Cardiac fibroblast (primary cell): ENCODE measurements around the gene TANGO2.

Experiments
- DNase-seq, 2 donors: peaks; one replicate each; pipeline versions ENCODE4 v3.0.0 to v3.0.0-alpha.2; 2010; ENCODE audit warnings: low read depth in 2 of 2
- H3K4me3 ChIP-seq, 2 donors: replicated peaks in 1 of 2; 1 replicate in 1 of 2; 2 replicates in 1 of 2; pipeline ENCODE4 v1.5.1; 2011; ENCODE audit warnings: low read depth in 2 of 2, low read length in 2 of 2, mild to moderate bottlenecking in 2 of 2, moderate library complexity in 1 of 2
- TF ChIP-seq, protein P1 (sequence below): IDR thresholded peaks from one replicate; pipeline ENCODE4 v1.5.1; 2011; ENCODE audit warnings: low read depth, mild to moderate bottlenecking, low read length, inconsistent platforms

TANGO2 gene

GRCh38 chr22:19996694-19997384, 24.1 kb upstream of the TANGO2 start:
- H3K4me3 ChIP-seq, result no peak overlapping the region
- TF ChIP-seq, protein P1, sequence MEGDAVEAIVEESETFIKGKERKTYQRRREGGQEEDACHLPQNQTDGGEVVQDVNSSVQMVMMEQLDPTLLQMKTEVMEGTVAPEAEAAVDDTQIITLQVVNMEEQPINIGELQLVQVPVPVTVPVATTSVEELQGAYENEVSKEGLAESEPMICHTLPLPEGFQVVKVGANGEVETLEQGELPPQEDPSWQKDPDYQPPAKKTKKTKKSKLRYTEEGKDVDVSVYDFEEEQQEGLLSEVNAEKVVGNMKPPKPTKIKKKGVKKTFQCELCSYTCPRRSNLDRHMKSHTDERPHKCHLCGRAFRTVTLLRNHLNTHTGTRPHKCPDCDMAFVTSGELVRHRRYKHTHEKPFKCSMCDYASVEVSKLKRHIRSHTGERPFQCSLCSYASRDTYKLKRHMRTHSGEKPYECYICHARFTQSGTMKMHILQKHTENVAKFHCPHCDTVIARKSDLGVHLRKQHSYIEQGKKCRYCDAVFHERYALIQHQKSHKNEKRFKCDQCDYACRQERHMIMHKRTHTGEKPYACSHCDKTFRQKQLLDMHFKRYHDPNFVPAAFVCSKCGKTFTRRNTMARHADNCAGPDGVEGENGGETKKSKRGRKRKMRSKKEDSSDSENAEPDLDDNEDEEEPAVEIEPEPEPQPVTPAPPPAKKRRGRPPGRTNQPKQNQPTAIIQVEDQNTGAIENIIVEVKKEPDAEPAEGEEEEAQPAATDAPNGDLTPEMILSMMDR, result no peak
- no peak for DNase-seq

GRCh38 chr22:19997561-19998231, 23.2 kb upstream of the TANGO2 start:
- no peak for DNase-seq
- TF ChIP-seq, protein P1, result no peak
- no peak overlapping the region for H3K4me3 ChIP-seq

DNA sequence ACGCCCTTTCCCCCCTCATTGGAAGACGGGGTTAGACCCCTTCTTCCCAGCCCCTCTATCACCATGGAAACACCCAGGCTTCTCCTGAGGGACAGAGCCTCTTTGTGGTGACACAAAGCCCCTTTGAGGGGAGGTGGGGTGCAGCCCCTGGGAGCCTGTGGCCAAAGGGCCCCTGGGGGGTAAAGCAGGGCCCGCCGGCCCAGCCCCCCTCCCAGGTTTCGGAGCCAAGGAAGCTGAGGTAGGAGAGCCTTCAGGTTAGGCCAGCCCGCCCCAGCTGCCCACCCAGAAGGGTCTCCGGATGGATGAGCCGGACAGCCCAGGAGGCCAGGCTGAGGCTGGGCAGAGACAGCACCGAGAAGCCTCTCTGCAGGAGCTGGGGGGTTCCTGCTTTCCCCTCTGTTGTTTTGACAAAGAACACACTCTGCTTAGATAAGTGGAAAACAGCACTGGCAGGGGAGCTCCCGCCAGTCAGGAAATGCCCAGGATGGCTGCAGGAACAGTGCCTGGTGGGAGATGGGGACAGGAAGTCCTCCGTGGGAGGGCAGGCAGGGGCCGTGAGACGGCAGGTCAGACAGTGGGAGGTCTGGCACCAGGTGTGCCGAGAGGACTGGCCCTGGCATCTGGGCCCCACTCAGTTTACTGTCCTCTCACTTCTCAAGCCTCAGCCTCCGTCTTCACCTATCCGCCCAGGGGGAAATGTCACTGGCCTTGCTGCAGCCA, 22.5 kb upstream of the TANGO2 start:
- no peak for DNase-seq
- TF ChIP-seq, protein P1, result no peak
- no peak overlapping the region for H3K4me3 ChIP-seq

DNA sequence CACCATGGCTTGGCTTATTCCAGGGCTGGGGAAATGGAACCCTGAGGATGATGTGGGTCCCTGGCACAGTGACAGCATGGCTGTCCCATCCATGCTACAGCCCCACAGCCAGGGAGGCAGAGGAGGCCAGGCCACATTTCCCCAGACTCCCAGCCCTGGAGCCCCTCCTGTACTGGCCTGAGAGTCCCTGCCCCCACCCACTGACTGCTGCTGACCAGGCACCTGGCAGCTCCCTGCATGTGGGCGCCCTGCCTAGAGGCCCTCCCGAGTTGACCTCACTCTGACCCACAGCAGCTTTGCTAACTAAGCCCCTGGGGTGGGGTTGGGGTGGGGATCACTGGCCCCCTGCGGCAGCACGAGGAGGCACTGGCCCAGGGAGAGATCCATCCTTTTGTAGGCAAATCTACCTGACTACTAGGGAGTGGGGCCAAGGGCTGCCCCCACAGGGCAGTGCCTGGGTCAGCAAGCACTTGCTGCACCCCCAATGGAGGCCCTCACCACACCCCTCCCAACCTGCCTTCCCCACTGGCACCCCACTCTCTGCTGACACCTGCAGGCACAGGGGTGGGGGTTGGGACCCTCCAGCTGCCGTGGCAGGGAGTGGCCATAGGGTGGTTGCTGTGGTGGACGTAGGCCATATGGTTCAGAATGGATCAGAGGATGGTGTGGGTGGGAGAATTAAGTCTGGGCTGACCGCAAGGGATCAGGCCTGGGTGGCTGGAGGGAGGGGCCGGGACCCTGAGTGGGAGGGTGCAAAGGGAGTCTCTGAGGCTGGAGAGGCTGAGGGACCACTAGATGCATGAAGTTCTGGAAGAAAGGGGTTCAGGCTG, 21.7 kb upstream of the TANGO2 start:
- DNase-seq, result no peak
- TF ChIP-seq, protein P1, result no peak
- H3K4me3 ChIP-seq, result no peak overlapping the region

GRCh38 chr22:20000246-20001081, 20.4 kb upstream of the TANGO2 start:
- DNase-seq, result no peak
- no peak overlapping the region for H3K4me3 ChIP-seq
- TF ChIP-seq, protein P1, result no peak
